DOHH2 (cell line): ENCODE measurements around the gene TMTC2.

Experiments
- H3F3A ChIP-seq: fragments of 200-600 bp; sonication (generic), shearing (Covaris generic); 2 replicates; pipeline ENCODE4 v1.6.0; 2016; ENCODE audit warnings: antibody characterized with exemption, mild to moderate bottlenecking; ENCODE audit not compliant: control insufficient read depth, insufficient read depth
- H3K27ac ChIP-seq: fragments of 200-600 bp; sonication (generic); 2 replicates; pipeline ENCODE4 v1.5.1; 2014; ENCODE audit warnings: low read depth, mild to moderate bottlenecking, low read length, moderate library complexity
- H3K27me3 ChIP-seq: fragments of 200-600 bp; sonication (generic); 2 replicates; pipeline ENCODE4 v1.6.1; 2014; ENCODE audit warnings: mild to moderate bottlenecking, low read length, mixed read lengths; ENCODE audit not compliant: control insufficient read depth
- H3K36me3 ChIP-seq: fragments of 200-600 bp; sonication (generic); 2 replicates; pipeline ENCODE4 v1.6.1; 2014; ENCODE audit warnings: mild to moderate bottlenecking, low read length, moderate library complexity, mixed read lengths; ENCODE audit not compliant: control insufficient read depth
- H3K4me1 ChIP-seq: fragments of 200-600 bp; sonication (generic); 2 replicates; pipeline ENCODE4 v1.6.1; 2014; ENCODE audit warnings: mild to moderate bottlenecking, low read length, mixed read lengths; ENCODE audit not compliant: control insufficient read depth
- H3K4me2 ChIP-seq: fragments of 200-600 bp; sonication (generic); 2 replicates; pipeline ENCODE4 v1.6.0; 2014; ENCODE audit warnings: mild to moderate bottlenecking, low read length, moderate library complexity
- H3K4me3 ChIP-seq: fragments of 200-600 bp; sonication (generic); 2 replicates; pipeline ENCODE4 v1.5.1; 2014; ENCODE audit warnings: mild to moderate bottlenecking, low read length, mixed read lengths
- H3K79me2 ChIP-seq: fragments of 200-600 bp; sonication (generic); 2 replicates; pipeline ENCODE4 v1.6.1; 2014; ENCODE audit warnings: mild to moderate bottlenecking, low read length, mixed read lengths; ENCODE audit not compliant: control insufficient read depth
- H3K9me2 ChIP-seq: fragments of 200-600 bp; sonication (generic); replicated peaks from 2 replicates; pipeline ENCODE4 v1.6.1; 2014; ENCODE audit warnings: mild to moderate bottlenecking, low read length, mixed read lengths; ENCODE audit not compliant: control insufficient read depth
- H3K9me3 ChIP-seq: fragments of 200-600 bp; sonication (generic); 2 replicates; pipeline ENCODE4 v1.6.1; 2014; ENCODE audit warnings: antibody characterized with exemption, low read length, mixed read lengths; ENCODE audit not compliant: control insufficient read depth, insufficient read depth
- H4K20me1 ChIP-seq: fragments of 200-600 bp; sonication (generic); 2 replicates; pipeline ENCODE4 v1.6.0; 2014; ENCODE audit warnings: low read depth, mild to moderate bottlenecking, antibody characterized with exemption, low read length, moderate library complexity; ENCODE audit not compliant: control insufficient read depth, insufficient read depth
- CTCF ChIP-seq: fragments of 200-600 bp; sonication (generic); IDR thresholded peaks from one replicate; pipeline ENCODE4 v1.5.1; 2014; ENCODE audit warnings: antibody characterized with exemption, mild to moderate bottlenecking, low read depth, low read length; ENCODE audit not compliant: poor library complexity, severe bottlenecking
- EZH2phosphoT487 ChIP-seq: fragments of 200-600 bp; sonication (generic); IDR thresholded peaks from 2 replicates; pipeline ENCODE4 v1.6.1; 2017; ENCODE audit warnings: borderline replicate concordance, mild to moderate bottlenecking, antibody characterized with exemption, low read length, moderate library complexity, mixed read lengths

The TMTC2 gene

DNA sequence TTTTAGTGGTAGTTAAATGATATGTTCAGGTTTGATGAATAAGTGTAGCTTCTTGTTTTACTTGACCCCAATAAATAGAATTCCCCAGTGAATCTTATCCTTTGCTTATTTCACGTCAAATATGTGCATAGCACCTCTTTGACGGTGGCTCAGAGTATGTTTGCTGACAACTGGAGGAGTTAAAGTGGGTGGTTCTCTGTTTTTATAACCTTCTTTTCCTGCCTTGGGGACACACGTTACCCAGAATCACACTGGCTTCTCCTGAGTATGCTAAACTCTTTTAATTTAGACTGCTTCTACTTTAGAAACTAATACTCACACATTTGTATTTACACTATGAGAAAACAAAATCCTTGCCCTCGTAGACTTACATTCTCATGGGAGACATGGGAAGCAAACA is 62.3 kb downstream of the TMTC2 start:
- Histone ChIP-seq H3K9me2 (no peaks in the 10 kb centered on the region), H3K4me3 (no peak overlapping the region), H3K79me2 (no peaks in the 10 kb centered on the region), H3K4me1 (no peaks in the 10 kb centered on the region), H3K27me3 (no peaks in the 10 kb centered on the region), H3K9me3 (no peaks in the 10 kb centered on the region), H3K4me2 (no peak overlapping the region), H3K27ac (no peak overlapping the region), H3K36me3 (no peaks in the 10 kb centered on the region), H3F3A (no peaks in the 10 kb centered on the region), H4K20me1 (no peaks in the 10 kb centered on the region)
- TF ChIP-seq EZH2phosphoT487 (no peak), CTCF (no peak)

GRCh38 chr12:82754856-82755255 is 68.2 kb downstream of the TMTC2 start:
- TF ChIP-seq CTCF: no peak
- TF ChIP-seq EZH2phosphoT487: no peak
- H3K4me3 ChIP-seq: no peak overlapping the region
- H3K9me3 ChIP-seq: no peaks in the 10 kb centered on the region
- H3K27me3 ChIP-seq: no peaks in the 10 kb centered on the region
- no peaks in the 10 kb centered on the region for H3F3A ChIP-seq
- no peak overlapping the region for H3K4me2 ChIP-seq
- no peaks in the 10 kb centered on the region for H3K9me2 ChIP-seq
- no peak overlapping the region for H3K27ac ChIP-seq
- H3K4me1 ChIP-seq: peaks cover 5% of the 10 kb centered on the region
- no peaks in the 10 kb centered on the region for H3K79me2 ChIP-seq
- no peaks in the 10 kb centered on the region for H3K36me3 ChIP-seq
- no peaks in the 10 kb centered on the region for H4K20me1 ChIP-seq

- no peak overlapping the region for H3K27ac ChIP-seq
- H3K9me3 ChIP-seq: no peaks in the 10 kb centered on the region
- no peak overlapping the region for H3K4me3 ChIP-seq
- no peaks in the 10 kb centered on the region for H3K9me2 ChIP-seq
- H3K79me2 ChIP-seq: no peaks in the 10 kb centered on the region
- no peaks in the 10 kb centered on the region for H3K27me3 ChIP-seq
- H3K4me1 ChIP-seq: peaks cover 5% of the 10 kb centered on the region
- no peak for TF ChIP-seq CTCF
- TF ChIP-seq EZH2phosphoT487: no peak
- no peaks in the 10 kb centered on the region for H3K36me3 ChIP-seq
- no peak overlapping the region for H3K4me2 ChIP-seq
- H3F3A ChIP-seq: no peaks in the 10 kb centered on the region
- no peaks in the 10 kb centered on the region for H4K20me1 ChIP-seq
Measured at GRCh38 chr12:82756303-82756702, 69.6 kb downstream of the TMTC2 start.

DNA sequence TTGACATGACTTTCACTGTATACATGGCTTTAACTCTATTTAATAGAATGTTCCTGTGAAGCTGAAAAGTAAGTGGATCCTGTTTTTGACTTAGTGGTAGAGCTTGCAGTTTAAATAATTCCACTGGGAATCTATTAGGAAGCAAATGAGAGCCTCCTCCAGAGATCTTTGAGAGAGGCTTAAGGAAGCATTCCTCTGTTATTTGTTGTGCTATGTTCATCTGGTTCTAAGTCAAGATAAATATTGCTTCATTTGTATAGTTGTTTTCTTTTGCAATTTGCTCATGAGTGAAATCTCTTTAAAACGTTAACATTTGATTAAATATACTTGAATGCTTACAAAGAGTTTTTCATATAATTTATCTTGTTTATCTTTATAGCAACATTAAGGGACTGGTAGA is 70.4 kb downstream of the TMTC2 start:
- no peak overlapping the region for H3K4me3 ChIP-seq
- no peak overlapping the region for H3K27ac ChIP-seq
- H3K36me3 ChIP-seq: no peaks in the 10 kb centered on the region
- TF ChIP-seq EZH2phosphoT487 (no peak), CTCF (no peak)
- no peaks in the 10 kb centered on the region for H4K20me1 ChIP-seq
- no peaks in the 10 kb centered on the region for H3K27me3 ChIP-seq
- no peaks in the 10 kb centered on the region for H3F3A ChIP-seq
- no peaks in the 10 kb centered on the region for H3K9me2 ChIP-seq
- no peaks in the 10 kb centered on the region for H3K9me3 ChIP-seq
- peaks cover 5% of the 10 kb centered on the region for H3K4me1 ChIP-seq
- no peaks in the 10 kb centered on the region for H3K79me2 ChIP-seq
- H3K4me2 ChIP-seq: no peak overlapping the region
